ENCODE data around the gene VEZF1. TPM values are rescaled to one million over a fixed set of nuclear protein-coding genes. Genes with fewer than 3 reads are reported as not detected.

Gene VEZF1
- total and polyA plus RNA-seq, 2 donors (not counting 1 experiment from before 2014, with no cell fraction given) = 14.7 to 75.9 TPM

DNA sequence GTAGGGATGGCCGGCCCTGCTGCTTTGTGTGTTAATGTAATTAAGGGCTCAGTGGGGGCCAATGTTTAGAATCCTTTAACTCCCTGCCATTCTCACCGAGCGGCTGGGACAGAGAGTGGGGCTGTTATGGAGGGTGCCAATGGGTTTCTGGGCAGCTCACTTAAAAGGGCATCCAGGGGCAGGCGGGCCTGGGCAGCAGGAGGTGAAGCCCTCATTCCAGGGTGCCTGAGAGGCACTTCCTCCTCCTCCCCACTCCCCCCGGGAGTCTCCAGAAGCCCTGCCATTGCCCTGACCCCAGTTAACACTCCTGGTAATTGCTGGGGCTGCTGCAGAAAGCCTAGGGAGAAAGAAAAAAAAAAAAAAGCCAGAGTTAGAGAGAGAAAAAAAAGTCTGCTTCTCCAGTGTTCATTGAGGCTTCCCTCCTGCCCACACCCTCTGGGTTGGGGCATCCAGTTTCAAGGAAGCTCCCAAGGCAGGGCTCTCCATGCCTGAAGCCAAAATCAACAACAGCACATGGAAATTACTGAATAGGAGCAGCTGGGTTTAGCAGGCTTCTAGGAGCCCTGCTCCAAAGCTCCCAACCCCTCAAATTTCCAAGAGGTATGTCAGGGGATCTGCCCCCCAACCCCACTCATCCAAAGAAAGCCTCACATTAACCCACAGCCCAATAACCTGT is 60.9 kb downstream of the VEZF1 start:
- H3K4me1 Mint-ChIP-seq = peaks cover 2% of the 10 kb centered on the region
- intact Hi-C loops (cut with micrococcal nuclease) = no loop called here
- H3K4me3 ChIP-seq (ENCODE audit: control extremely low read depth in 1 of 5, extremely low read depth in 1 of 5, insufficient read depth in 1 of 5, low read depth in 2 of 5, low read length in 4 of 5) = no peak overlapping the region
- peaks cover 65% of the 10 kb centered on the region for H3K27me3 Mint-ChIP-seq
- H2AFZ ChIP-seq (ENCODE audit: insufficient read depth, low read depth, low read length, poor library complexity, severe bottlenecking) = no peak overlapping the region
- H3K27ac Mint-ChIP-seq = no peak overlapping the region
- no peak overlapping the region for H3K27ac ChIP-seq (ENCODE audit: low read length in 2 of 2)
- no peaks in the 10 kb centered on the region for H4K20me1 ChIP-seq (ENCODE audit: control insufficient read depth, insufficient read depth, low read length, poor library complexity, severe bottlenecking)
- peaks cover 0 to 12% (median 0%) of the 10 kb centered on the region in 3 donors for H3K9me3 ChIP-seq (ENCODE audit: control extremely low read depth in 1 of 3, control insufficient read depth in 2 of 3, insufficient read depth in 1 of 3, low read length in 2 of 3)
- WGBS (ENCODE audit: insufficient coverage) = 100% methylated on average over 1 of the region's 5 CpGs
- no peaks in the 10 kb centered on the region for H3K79me2 ChIP-seq (ENCODE audit: control insufficient read depth, insufficient read depth, low read length)
- no peak overlapping the region for H3K4me2 ChIP-seq (replicated peaks; ENCODE audit: low read depth, low read length, poor library complexity, severe bottlenecking)
- DNase-seq (no peak), ATAC-seq (ENCODE audit: low read depth) (no peak)
- no peak overlapping the region for H3K4me3 Mint-ChIP-seq
- ChIA-PET POLR2A (no interaction called here), CTCF (interaction anchor here (0.7 to 1.4 kb wide), 3 partner anchors 9 to 612 kb away, joined by 3 read pairs; no protein-coding TSS in a partner anchor)
- peaks cover 0 to 76% (median 32%) of the 10 kb centered on the region in 4 experiments for H3K27me3 ChIP-seq (replicated peaks in 1 of 4; ENCODE audit: control extremely low read depth in 1 of 4, control insufficient read depth in 3 of 4, insufficient read depth in 4 of 4, low read length in 3 of 4)
- H3K9ac ChIP-seq (ENCODE audit: low read length) = no peak overlapping the region
- TF ChIP-seq EZH2 (IDR thresholded peaks at IDR 0.05; ENCODE audit: borderline replicate concordance, insufficient read depth, low read depth, low read length, poor library complexity, severe bottlenecking) = no peak
- TF ChIP-seq, protein P1, sequence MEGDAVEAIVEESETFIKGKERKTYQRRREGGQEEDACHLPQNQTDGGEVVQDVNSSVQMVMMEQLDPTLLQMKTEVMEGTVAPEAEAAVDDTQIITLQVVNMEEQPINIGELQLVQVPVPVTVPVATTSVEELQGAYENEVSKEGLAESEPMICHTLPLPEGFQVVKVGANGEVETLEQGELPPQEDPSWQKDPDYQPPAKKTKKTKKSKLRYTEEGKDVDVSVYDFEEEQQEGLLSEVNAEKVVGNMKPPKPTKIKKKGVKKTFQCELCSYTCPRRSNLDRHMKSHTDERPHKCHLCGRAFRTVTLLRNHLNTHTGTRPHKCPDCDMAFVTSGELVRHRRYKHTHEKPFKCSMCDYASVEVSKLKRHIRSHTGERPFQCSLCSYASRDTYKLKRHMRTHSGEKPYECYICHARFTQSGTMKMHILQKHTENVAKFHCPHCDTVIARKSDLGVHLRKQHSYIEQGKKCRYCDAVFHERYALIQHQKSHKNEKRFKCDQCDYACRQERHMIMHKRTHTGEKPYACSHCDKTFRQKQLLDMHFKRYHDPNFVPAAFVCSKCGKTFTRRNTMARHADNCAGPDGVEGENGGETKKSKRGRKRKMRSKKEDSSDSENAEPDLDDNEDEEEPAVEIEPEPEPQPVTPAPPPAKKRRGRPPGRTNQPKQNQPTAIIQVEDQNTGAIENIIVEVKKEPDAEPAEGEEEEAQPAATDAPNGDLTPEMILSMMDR (IDR thresholded peaks at IDR 0.05) = no peak
- peaks cover 0 to 5% of the 10 kb centered on the region in 2 donors for H3K4me1 ChIP-seq (ENCODE audit: control insufficient read depth in 2 of 2, insufficient read depth in 2 of 2, low read length in 2 of 2)
- no peaks in the 10 kb centered on the region for H3K36me3 ChIP-seq (replicated peaks in 1 of 2; ENCODE audit: control extremely low read depth in 1 of 2, control insufficient read depth in 1 of 2, extremely low read depth in 1 of 2, insufficient read depth in 2 of 2, low read length in 1 of 2)
- no peaks in the 10 kb centered on the region for H3K9me3 Mint-ChIP-seq (ENCODE audit: insufficient read depth)

DNA sequence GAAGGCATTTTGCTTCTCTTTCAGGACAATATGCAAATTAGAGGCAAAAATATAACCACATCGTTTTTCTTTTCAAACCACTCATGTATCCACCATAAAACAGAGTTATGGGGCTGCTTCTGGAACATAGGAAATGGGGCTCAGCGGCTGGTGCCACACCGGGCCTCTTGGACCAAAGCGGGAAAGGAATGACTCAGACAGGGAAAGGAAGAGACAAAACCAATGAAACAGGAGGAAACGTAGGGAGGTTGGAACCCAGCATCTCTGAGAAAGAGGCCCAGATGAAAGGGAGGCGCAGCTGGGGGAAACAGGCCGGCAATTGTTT is 61.4 kb downstream of the VEZF1 start:
- CTCF ChIA-PET = no interaction called here
- DNase-seq (no peak), ATAC-seq (ENCODE audit: low read depth) (no peak)
- Histone ChIP-seq H3K9me3 (ENCODE audit: control extremely low read depth in 1 of 3, control insufficient read depth in 2 of 3, insufficient read depth in 1 of 3, low read length in 2 of 3) (peaks cover 0 to 12% (median 0%) of the 10 kb centered on the region in 3 donors), H3K79me2 (ENCODE audit: control insufficient read depth, insufficient read depth, low read length) (no peaks in the 10 kb centered on the region), H3K4me3 (ENCODE audit: control extremely low read depth in 1 of 5, extremely low read depth in 1 of 5, insufficient read depth in 1 of 5, low read depth in 2 of 5, low read length in 4 of 5) (no peak overlapping the region), H3K4me1 (ENCODE audit: control insufficient read depth in 2 of 2, insufficient read depth in 2 of 2, low read length in 2 of 2) (peaks cover 0 to 5% of the 10 kb centered on the region in 2 donors), H3K27ac (ENCODE audit: low read length in 2 of 2) (no peak overlapping the region), H3K4me2 (replicated peaks; ENCODE audit: low read depth, low read length, poor library complexity, severe bottlenecking) (no peak overlapping the region), H3K9ac (ENCODE audit: low read length) (no peak overlapping the region), H2AFZ (ENCODE audit: insufficient read depth, low read depth, low read length, poor library complexity, severe bottlenecking) (no peak overlapping the region), H3K36me3 (replicated peaks in 1 of 2; ENCODE audit: control extremely low read depth in 1 of 2, control insufficient read depth in 1 of 2, extremely low read depth in 1 of 2, insufficient read depth in 2 of 2, low read length in 1 of 2) (no peaks in the 10 kb centered on the region), H3K27me3 (replicated peaks in 1 of 4; ENCODE audit: control extremely low read depth in 1 of 4, control insufficient read depth in 3 of 4, insufficient read depth in 4 of 4, low read length in 3 of 4) (peaks cover 0 to 76% (median 33%) of the 10 kb centered on the region in 4 experiments), H4K20me1 (ENCODE audit: control insufficient read depth, insufficient read depth, low read length, poor library complexity, severe bottlenecking) (no peaks in the 10 kb centered on the region)
- no peak overlapping the region for H3K4me3 Mint-ChIP-seq
- intact Hi-C loops (cut with micrococcal nuclease) = no loop called here
- H3K27me3 Mint-ChIP-seq = peaks cover 63% of the 10 kb centered on the region
- no peaks in the 10 kb centered on the region for H3K9me3 Mint-ChIP-seq (ENCODE audit: insufficient read depth)
- POLR2A ChIA-PET = no interaction called here
- TF ChIP-seq, protein P1 (IDR thresholded peaks at IDR 0.05) = no peak
- no peak overlapping the region for H3K27ac Mint-ChIP-seq
- peaks cover 2% of the 10 kb centered on the region for H3K4me1 Mint-ChIP-seq
- WGBS (ENCODE audit: insufficient coverage) = 62% methylated on average over 6 of the region's 7 CpGs

All from B cell (primary cell).